ENCODE results near the gene LLGL2.

Gene LLGL2

GRCh38 chr17:75535871-75536270 is 10.4 kb downstream of the LLGL2 start:
- no peak for TF ChIP-seq CTCF (IDR thresholded peaks at IDR 0.05; ENCODE audit: low read depth, low read length, poor library complexity, severe bottlenecking)
- no peaks in the 10 kb centered on the region for H4K20me1 ChIP-seq (ENCODE audit: control insufficient read depth, insufficient read depth, low read depth, low read length)
- no peaks in the 10 kb centered on the region for H3K36me3 ChIP-seq (ENCODE audit: control insufficient read depth, low read length)
- no peak overlapping the region for H3K4me3 ChIP-seq (ENCODE audit: low read length)
- no peaks in the 10 kb centered on the region for H3K9me3 ChIP-seq (ENCODE audit: control insufficient read depth, insufficient read depth, low read length)
- no peaks in the 10 kb centered on the region for H3K27me3 ChIP-seq (ENCODE audit: control insufficient read depth, low read length)
- H3K9me2 ChIP-seq (replicated peaks; ENCODE audit: control insufficient read depth, low read length) = no peaks in the 10 kb centered on the region
- H3F3A ChIP-seq (ENCODE audit: control insufficient read depth, insufficient read depth) = no peaks in the 10 kb centered on the region
- no peak overlapping the region for H3K4me2 ChIP-seq (ENCODE audit: low read length)
- no peaks in the 10 kb centered on the region for H3K4me1 ChIP-seq (ENCODE audit: control insufficient read depth, low read length)
- no peaks in the 10 kb centered on the region for H3K79me2 ChIP-seq (ENCODE audit: control insufficient read depth, low read length)
- H3K27ac ChIP-seq (ENCODE audit: low read depth, low read length) = no peak overlapping the region

- Histone ChIP-seq H3K4me3 (ENCODE audit: low read length) (no peak overlapping the region), H3K27me3 (ENCODE audit: control insufficient read depth, low read length) (no peaks in the 10 kb centered on the region), H3K27ac (ENCODE audit: low read depth, low read length) (no peak overlapping the region), H3F3A (ENCODE audit: control insufficient read depth, insufficient read depth) (no peaks in the 10 kb centered on the region), H3K9me3 (ENCODE audit: control insufficient read depth, insufficient read depth, low read length) (no peaks in the 10 kb centered on the region), H3K4me2 (ENCODE audit: low read length) (no peak overlapping the region), H3K4me1 (ENCODE audit: control insufficient read depth, low read length) (no peaks in the 10 kb centered on the region), H3K36me3 (ENCODE audit: control insufficient read depth, low read length) (no peaks in the 10 kb centered on the region), H3K9me2 (replicated peaks; ENCODE audit: control insufficient read depth, low read length) (no peaks in the 10 kb centered on the region), H3K79me2 (ENCODE audit: control insufficient read depth, low read length) (no peaks in the 10 kb centered on the region), H4K20me1 (ENCODE audit: control insufficient read depth, insufficient read depth, low read depth, low read length) (no peaks in the 10 kb centered on the region)
- TF ChIP-seq CTCF (IDR thresholded peaks at IDR 0.05; ENCODE audit: low read depth, low read length, poor library complexity, severe bottlenecking) = no peak
- TF ChIP-seq EZH2phosphoT487 (IDR thresholded peaks at IDR 0.05; ENCODE audit: borderline replicate concordance, low read length) = no peak
Observed at GRCh38 chr17:75536366-75536765, 10.9 kb downstream of the LLGL2 start.

GRCh38 chr17:75539967-75540729 is 14.7 kb downstream of the LLGL2 start:
- no peak overlapping the region for H3K4me2 ChIP-seq (ENCODE audit: low read length)
- no peaks in the 10 kb centered on the region for H3K9me3 ChIP-seq (ENCODE audit: control insufficient read depth, insufficient read depth, low read length)
- no peaks in the 10 kb centered on the region for H3K4me1 ChIP-seq (ENCODE audit: control insufficient read depth, low read length)
- no peaks in the 10 kb centered on the region for H4K20me1 ChIP-seq (ENCODE audit: control insufficient read depth, insufficient read depth, low read depth, low read length)
- TF ChIP-seq CTCF (IDR thresholded peaks at IDR 0.05; ENCODE audit: low read depth, low read length, poor library complexity, severe bottlenecking) (no peak), EZH2phosphoT487 (IDR thresholded peaks at IDR 0.05; ENCODE audit: borderline replicate concordance, low read length) (no peak)
- H3F3A ChIP-seq (ENCODE audit: control insufficient read depth, insufficient read depth) = no peaks in the 10 kb centered on the region
- no peaks in the 10 kb centered on the region for H3K27me3 ChIP-seq (ENCODE audit: control insufficient read depth, low read length)
- H3K36me3 ChIP-seq (ENCODE audit: control insufficient read depth, low read length) = no peaks in the 10 kb centered on the region
- no peak overlapping the region for H3K4me3 ChIP-seq (ENCODE audit: low read length)
- H3K27ac ChIP-seq (ENCODE audit: low read depth, low read length) = no peak overlapping the region
- H3K79me2 ChIP-seq (ENCODE audit: control insufficient read depth, low read length) = no peaks in the 10 kb centered on the region
- H3K9me2 ChIP-seq (replicated peaks; ENCODE audit: control insufficient read depth, low read length) = no peaks in the 10 kb centered on the region
